ENCODE data around the gene AKR1C1. TPM values are rescaled to one million over a fixed set of nuclear protein-coding genes. Genes with fewer than 3 reads are reported as not detected.
"Not testable (repeated sequence)": the region's sequence is repeated elsewhere in the genome, so short reads cannot be mapped to it uniquely, and the experiment has no call there.

Gene AKR1C1
- total and polyA plus RNA-seq, 4 experiments from 2014 or later, result 0.08 to 1.9 (median 1.4) TPM

GRCh38 chr10:5004501-5004900 lies 41.3 kb downstream of the AKR1C1 start:
- H3K27me3 Mint-ChIP-seq; H3K4me3 Mint-ChIP-seq; intact Hi-C loops (cut with micrococcal nuclease); H3K36me3 ChIP-seq (ENCODE audit: insufficient read depth, low read length); H3K27ac Mint-ChIP-seq; H3K4me3 ChIP-seq (ENCODE audit: low read length in 2 of 2); CTCF ChIA-PET (ENCODE audit: partially characterized antibody); H3K36me3 Mint-ChIP-seq; H3K27me3 ChIP-seq (ENCODE audit: insufficient read depth, low read length); H3K27ac ChIP-seq (ENCODE audit: low read depth, low read length); POLR2A ChIA-PET (ENCODE audit: partially characterized antibody); H3K4me1 ChIP-seq (ENCODE audit: insufficient read depth, low read length); H3K9me3 ChIP-seq (ENCODE audit: control insufficient read depth in 1 of 2, low read length in 2 of 2); DNase-seq; H3K4me1 Mint-ChIP-seq: not testable (repeated sequence)
- H3K9me3 Mint-ChIP-seq, result peaks cover 0 to 16% (median 7%) of the 10 kb centered on the region in 8 donors

- H3K27me3 Mint-ChIP-seq; H3K9me3 ChIP-seq (ENCODE audit: control insufficient read depth in 1 of 2, low read length in 2 of 2); H3K4me1 Mint-ChIP-seq; CTCF ChIA-PET (ENCODE audit: partially characterized antibody); H3K27me3 ChIP-seq (ENCODE audit: insufficient read depth, low read length); intact Hi-C loops (cut with micrococcal nuclease); H3K36me3 Mint-ChIP-seq; H3K4me3 ChIP-seq (ENCODE audit: low read length in 2 of 2); H3K27ac Mint-ChIP-seq; H3K36me3 ChIP-seq (ENCODE audit: insufficient read depth, low read length); H3K27ac ChIP-seq (ENCODE audit: low read depth, low read length); H3K4me1 ChIP-seq (ENCODE audit: insufficient read depth, low read length); POLR2A ChIA-PET (ENCODE audit: partially characterized antibody); H3K4me3 Mint-ChIP-seq; DNase-seq: not testable (repeated sequence)
- H3K9me3 Mint-ChIP-seq, result peaks cover 0 to 16% (median 7%) of the 10 kb centered on the region in 8 donors
Measured at GRCh38 chr10:5008857-5009548, 45.8 kb downstream of the AKR1C1 start.

- intact Hi-C loops (cut with micrococcal nuclease); H3K27ac Mint-ChIP-seq; H3K36me3 ChIP-seq (ENCODE audit: insufficient read depth, low read length); POLR2A ChIA-PET (ENCODE audit: partially characterized antibody); DNase-seq; H3K27me3 ChIP-seq (ENCODE audit: insufficient read depth, low read length); H3K4me1 ChIP-seq (ENCODE audit: insufficient read depth, low read length); H3K4me3 Mint-ChIP-seq; H3K4me3 ChIP-seq (ENCODE audit: low read length in 2 of 2); CTCF ChIA-PET (ENCODE audit: partially characterized antibody); H3K9me3 ChIP-seq (ENCODE audit: control insufficient read depth in 1 of 2, low read length in 2 of 2); H3K27me3 Mint-ChIP-seq; H3K4me1 Mint-ChIP-seq; H3K36me3 Mint-ChIP-seq; H3K27ac ChIP-seq (ENCODE audit: low read depth, low read length): not testable (repeated sequence)
- peaks cover 0 to 14% (median 6%) of the 10 kb centered on the region in 8 donors for H3K9me3 Mint-ChIP-seq
Measured at GRCh38 chr10:5010043-5010442, 46.8 kb downstream of the AKR1C1 start.

GRCh38 chr10:5011392-5011791 lies 48.2 kb downstream of the AKR1C1 start:
- intact Hi-C loops (cut with micrococcal nuclease); H3K27me3 ChIP-seq (ENCODE audit: insufficient read depth, low read length); H3K9me3 ChIP-seq (ENCODE audit: control insufficient read depth in 1 of 2, low read length in 2 of 2); H3K36me3 ChIP-seq (ENCODE audit: insufficient read depth, low read length); POLR2A ChIA-PET (ENCODE audit: partially characterized antibody); H3K36me3 Mint-ChIP-seq; H3K27ac ChIP-seq (ENCODE audit: low read depth, low read length); DNase-seq; H3K4me3 Mint-ChIP-seq; H3K27ac Mint-ChIP-seq; H3K4me1 Mint-ChIP-seq; H3K4me3 ChIP-seq (ENCODE audit: low read length in 2 of 2); H3K4me1 ChIP-seq (ENCODE audit: insufficient read depth, low read length); H3K27me3 Mint-ChIP-seq; CTCF ChIA-PET (ENCODE audit: partially characterized antibody); H3K9me3 Mint-ChIP-seq: not testable (repeated sequence)

- POLR2A ChIA-PET (ENCODE audit: partially characterized antibody), result no interaction called here
- no peak for DNase-seq
- no peaks in the 10 kb centered on the region for H3K36me3 Mint-ChIP-seq
- intact Hi-C loops (cut with micrococcal nuclease), result no loop called here
- CTCF ChIA-PET (ENCODE audit: partially characterized antibody), result no interaction called here
- Histone ChIP-seq H3K4me3 (ENCODE audit: low read length in 2 of 2) (no peak overlapping the region), H3K9me3 (ENCODE audit: control insufficient read depth in 1 of 2, low read length in 2 of 2) (no peaks in the 10 kb centered on the region), H3K27me3 (ENCODE audit: insufficient read depth, low read length) (no peaks in the 10 kb centered on the region), H3K27ac (ENCODE audit: low read depth, low read length) (no peak overlapping the region), H3K36me3 (ENCODE audit: insufficient read depth, low read length) (no peaks in the 10 kb centered on the region), H3K4me1 (ENCODE audit: insufficient read depth, low read length) (no peaks in the 10 kb centered on the region)
- H3K27me3 Mint-ChIP-seq, result peaks cover 0 to 4% of the 10 kb centered on the region in 2 donors
- no peak overlapping the region for H3K27ac Mint-ChIP-seq
- no peak overlapping the region for H3K4me3 Mint-ChIP-seq
- H3K9me3 Mint-ChIP-seq, result no peaks in the 10 kb centered on the region
- H3K4me1 Mint-ChIP-seq, result no peaks in the 10 kb centered on the region
Measured at GRCh38 chr10:5012595-5012994, 49.4 kb downstream of the AKR1C1 start.

- Histone ChIP-seq H3K4me1 (ENCODE audit: insufficient read depth, low read length) (no peaks in the 10 kb centered on the region), H3K27ac (ENCODE audit: low read depth, low read length) (no peak overlapping the region), H3K36me3 (ENCODE audit: insufficient read depth, low read length) (no peaks in the 10 kb centered on the region), H3K9me3 (ENCODE audit: control insufficient read depth in 1 of 2, low read length in 2 of 2) (no peaks in the 10 kb centered on the region), H3K4me3 (ENCODE audit: low read length in 2 of 2) (no peak overlapping the region), H3K27me3 (ENCODE audit: insufficient read depth, low read length) (no peaks in the 10 kb centered on the region)
- CTCF ChIA-PET (ENCODE audit: partially characterized antibody), result no interaction called here
- Mint-ChIP-seq H3K27me3 (peaks cover 0 to 3% of the 10 kb centered on the region in 2 donors), H3K36me3 (no peaks in the 10 kb centered on the region), H3K9me3 (no peaks in the 10 kb centered on the region), H3K27ac (no peak overlapping the region), H3K4me3 (no peak overlapping the region), H3K4me1 (no peaks in the 10 kb centered on the region)
- intact Hi-C loops (cut with micrococcal nuclease), result no loop called here
- no peak for DNase-seq
- POLR2A ChIA-PET (ENCODE audit: partially characterized antibody), result no interaction called here
Measured at GRCh38 chr10:5013385-5013784, 50.2 kb downstream of the AKR1C1 start.

- CTCF ChIA-PET (ENCODE audit: partially characterized antibody); POLR2A ChIA-PET (ENCODE audit: partially characterized antibody): not testable (repeated sequence)
Measured at GRCh38 chr10:5014200-5014910, 51.1 kb downstream of the AKR1C1 start.

More at GRCh38 chr10:5014200-5014910, 51.1 kb downstream of the AKR1C1 start:
- H3K36me3 Mint-ChIP-seq; H3K9me3 Mint-ChIP-seq; H3K4me1 Mint-ChIP-seq; intact Hi-C loops (cut with micrococcal nuclease); H3K27ac ChIP-seq (ENCODE audit: low read depth, low read length); H3K4me3 Mint-ChIP-seq; H3K4me1 ChIP-seq (ENCODE audit: insufficient read depth, low read length); H3K27me3 ChIP-seq (ENCODE audit: insufficient read depth, low read length); DNase-seq; H3K27ac Mint-ChIP-seq; H3K36me3 ChIP-seq (ENCODE audit: insufficient read depth, low read length); H3K9me3 ChIP-seq (ENCODE audit: control insufficient read depth in 1 of 2, low read length in 2 of 2); H3K27me3 Mint-ChIP-seq; H3K4me3 ChIP-seq (ENCODE audit: low read length in 2 of 2): not testable (repeated sequence)
